T follicular helper cell (primary cell): ENCODE results near the gene NOL8.

Source experiments
- DNase-seq: peaks from one replicate; pipeline ENCODE4 v3.0.0-alpha.2; 2020; ENCODE audit warnings: low read depth
- total RNA-seq, 2 experiments: gene quantifications; one replicate each; lab custom pipeline; 2026; lab: John Stamatoyannopoulos, UW

NOL8 gene
- total RNA-seq: 101 to 124 reads per million in 2 experiments

- peak; percentile 74 for DNase-seq
Observed at GRCh38 chr9:92325269-92325990, at the start of gene NOL8, which contains the start of gene CENPP. NOL8 (minus strand) TSS chr9:92325350; CDS start chr9:92324161, 1,189 bp downstream. CENPP (plus strand) TSS chr9:92325953.

GRCh38 chr9:92373167-92373566 is 48.0 kb upstream of the NOL8 start:
- DNase-seq: no peak

- no peak for DNase-seq
Observed at GRCh38 chr9:92369075-92369474, 43.9 kb upstream of the NOL8 start.

- no peak for DNase-seq
Observed at GRCh38 chr9:92360083-92360482, 34.9 kb upstream of the NOL8 start.

GRCh38 chr9:92359394-92359995 is 34.3 kb upstream of the NOL8 start:
- DNase-seq: no peak

- DNase-seq: no peak
Observed at GRCh38 chr9:92353051-92353450, 27.9 kb upstream of the NOL8 start.

- no peak for DNase-seq
Observed at GRCh38 chr9:92350740-92351133, 25.6 kb upstream of the NOL8 start.

GRCh38 chr9:92349771-92350739 is 24.9 kb upstream of the NOL8 start:
- no peak for DNase-seq

- no peak for DNase-seq
Observed at GRCh38 chr9:92345582-92345981, 20.4 kb upstream of the NOL8 start.

- no peak for DNase-seq
Observed at GRCh38 chr9:92342825-92343488, 17.8 kb upstream of the NOL8 start.

GRCh38 chr9:92341578-92341977 is 16.4 kb upstream of the NOL8 start:
- DNase-seq: no peak

- DNase-seq: no peak
Observed at GRCh38 chr9:92333282-92333634, 8.1 kb upstream of the NOL8 start.

GRCh38 chr9:92332577-92333281 is 7.6 kb upstream of the NOL8 start:
- no peak for DNase-seq

GRCh38 chr9:92328225-92328624 is 3.1 kb upstream of the NOL8 start:
- no peak for DNase-seq

- DNase-seq: no peak
Observed at GRCh38 chr9:92327283-92327850, 2.2 kb upstream of the NOL8 start.

GRCh38 chr9:92325991-92326500 is 896 bp upstream of the NOL8 start:
- DNase-seq: no peak

- no peak for DNase-seq
Observed at GRCh38 chr9:92324889-92325268, 271 bp downstream of the NOL8 start.

GRCh38 chr9:92324431-92324830 is 719 bp downstream of the NOL8 start:
- no peak for DNase-seq

- no peak for DNase-seq
Observed at GRCh38 chr9:92315456-92315855, 9.7 kb downstream of the NOL8 start.

- no peak for DNase-seq
Observed at GRCh38 chr9:92313624-92314012, 11.5 kb downstream of the NOL8 start.
